Muscle of leg (tissue), 11 donors: ENCODE measurements around the gene E2F4. TPM values are rescaled to one million over a fixed set of nuclear protein-coding genes. Genes with fewer than 3 reads are reported as not detected.

Experiments used
- DNase-seq: peaks from one replicate; pipeline ENCODE4 v3.0.0; 2013
- H3K27ac ChIP-seq: one replicate; pipeline ENCODE4 v1.5.1; 2013; ENCODE audit warnings: mild to moderate bottlenecking, low read length, control low read depth
- H3K27me3 ChIP-seq: one replicate; pipeline ENCODE4 v1.6.1; 2013; ENCODE audit warnings: low read length; ENCODE audit not compliant: control insufficient read depth, insufficient read depth
- H3K36me3 ChIP-seq: one replicate; pipeline ENCODE4 v1.6.1; 2013; ENCODE audit warnings: low read length; ENCODE audit not compliant: control insufficient read depth, insufficient read depth
- H3K4me1 ChIP-seq: one replicate; pipeline ENCODE4 v1.6.1; 2013; ENCODE audit warnings: low read length; ENCODE audit not compliant: control insufficient read depth, insufficient read depth
- H3K4me3 ChIP-seq: one replicate; pipeline ENCODE4 v1.5.1; 2013; ENCODE audit warnings: low read length, control low read depth
- H3K9me3 ChIP-seq: replicated peaks from 2 replicates; pipeline ENCODE4 v1.6.1; 2013; ENCODE audit warnings: low read depth, low read length; ENCODE audit not compliant: control insufficient read depth
- whole genome bisulfite sequencing: methylation state at CpG from one replicate; pipeline ENCODE4 v1.1.5; 2013; ENCODE audit warnings: missing lambda C conversion rate; ENCODE audit not compliant: insufficient coverage; 5-methylcytosine and 5-hydroxymethylcytosine counted together
- polyA plus RNA-seq, 8 donors: library from polyadenylated mRNA; unstranded; fragments of 120-200 nt; gene quantifications; one replicate each; pipeline versions ENCODE4 v1.2.1 to v1.2.3, GENCODE V29; 2013; ENCODE audit warnings: inconsistent platforms in 1 of 8, low replicate concordance in 1 of 8; ENCODE audit not compliant: insufficient read length in 8 of 8, insufficient read depth in 1 of 8
- total RNA-seq: library from RNA; stranded (reverse); fragments of 120-200 nt; gene quantifications from one replicate; pipeline ENCODE4 v1.2.4, GENCODE V29; 2013

The E2F4 gene
- total and polyA plus RNA-seq, 9 donors: 28.1 to 51.1 (median 45.6) TPM

DNA sequence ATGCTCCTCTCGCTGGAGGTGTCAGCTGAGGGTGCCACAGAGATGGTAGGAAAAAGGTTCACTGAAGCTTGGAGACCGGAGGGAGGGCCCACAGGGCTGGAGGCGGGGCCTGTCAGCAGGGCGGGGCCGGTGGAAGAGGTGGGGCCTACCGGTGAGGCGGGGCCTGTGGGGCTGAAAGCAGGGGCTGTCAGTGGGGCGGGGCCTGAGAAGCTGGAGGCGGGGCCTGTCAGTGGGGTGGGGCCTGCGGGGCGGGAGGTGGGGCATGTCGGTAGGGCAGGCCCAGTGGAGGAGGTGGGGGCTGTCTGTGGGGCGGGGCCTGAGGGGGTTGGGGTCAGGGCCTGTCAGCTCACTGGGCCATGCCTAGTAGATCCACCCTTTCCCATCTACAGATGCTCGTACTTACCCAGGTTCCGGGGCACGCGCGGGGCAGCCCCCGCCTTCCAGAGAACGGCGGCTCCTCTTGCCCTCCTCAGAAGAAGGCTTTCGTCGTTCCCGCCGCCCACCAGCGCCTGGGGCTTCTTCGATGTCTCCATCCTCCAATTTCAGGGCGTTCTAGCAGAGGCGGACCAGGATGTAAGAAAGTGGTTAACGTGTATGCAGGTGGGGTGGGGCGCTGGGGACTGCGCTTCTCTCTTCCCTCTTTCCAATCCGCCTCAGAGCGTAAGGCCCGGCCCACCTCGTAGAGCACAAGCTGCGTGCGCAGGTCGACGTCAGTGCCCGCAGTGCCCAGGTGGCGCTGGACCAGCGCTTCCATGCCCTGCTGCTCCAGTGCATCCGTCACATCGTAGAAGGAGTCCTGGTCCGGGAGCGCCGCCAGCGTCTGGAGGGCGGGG is 44.8 kb downstream of the E2F4 start:
- Histone ChIP-seq H3K36me3 (peaks cover 55% of the 10 kb centered on the region), H3K4me1 (peaks cover 7% of the 10 kb centered on the region), H3K4me3 (no peak overlapping the region), H3K27me3 (no peaks in the 10 kb centered on the region), H3K27ac (no peak overlapping the region), H3K9me3 (no peaks in the 10 kb centered on the region)
- no peak for DNase-seq
- WGBS: 71% methylated on average over 32 of the region's 50 CpGs

DNA sequence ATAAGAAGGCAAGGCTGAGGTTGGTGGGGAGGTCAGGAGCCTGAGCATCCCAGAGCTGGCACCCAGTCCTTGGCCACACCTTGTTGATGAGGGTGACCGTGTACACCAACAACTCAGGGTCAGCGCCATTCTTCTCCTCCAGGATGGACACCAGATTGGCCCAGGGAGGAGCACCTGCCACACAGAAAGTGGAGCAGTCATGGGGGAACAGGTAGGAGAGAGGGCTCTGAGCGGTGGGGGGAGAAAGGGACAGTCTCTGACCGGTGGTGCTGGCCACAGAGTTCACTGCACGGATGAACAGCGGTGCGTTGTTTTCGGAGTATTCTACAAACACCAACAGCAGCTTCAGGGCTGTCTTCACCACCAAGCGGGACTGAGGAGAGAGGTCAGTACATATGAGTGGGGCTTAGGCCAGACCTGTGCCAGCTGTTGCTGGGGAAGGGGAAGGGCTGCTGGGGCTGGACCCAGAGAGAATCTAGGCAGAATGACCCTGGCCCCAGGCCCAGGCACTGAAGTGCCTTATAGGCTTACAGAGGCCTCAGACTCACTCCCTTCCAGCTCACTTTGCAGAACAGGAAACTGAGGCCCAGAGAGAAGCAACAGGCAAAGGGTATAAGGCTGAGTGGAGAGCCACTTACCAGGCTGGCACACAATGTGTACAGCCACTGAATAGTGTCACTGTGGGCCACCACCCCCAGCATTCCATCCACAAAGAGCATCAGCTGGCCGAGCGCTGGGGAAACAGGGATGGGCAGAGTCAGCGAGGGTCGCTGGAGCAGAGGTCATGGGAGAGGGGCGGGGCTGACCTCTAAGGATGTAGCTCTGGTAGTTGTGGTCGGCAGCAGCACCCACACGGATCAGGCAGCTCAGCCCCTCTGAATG is 45.7 kb downstream of the E2F4 start:
- no peaks in the 10 kb centered on the region for H3K27me3 ChIP-seq
- 63% methylated on average over 8 of the region's 16 CpGs for WGBS
- peaks cover 53% of the 10 kb centered on the region for H3K36me3 ChIP-seq
- no peak overlapping the region for H3K27ac ChIP-seq
- no peak for DNase-seq
- H3K4me3 ChIP-seq: no peak overlapping the region
- H3K9me3 ChIP-seq: no peaks in the 10 kb centered on the region
- peaks cover 12% of the 10 kb centered on the region for H3K4me1 ChIP-seq

DNA sequence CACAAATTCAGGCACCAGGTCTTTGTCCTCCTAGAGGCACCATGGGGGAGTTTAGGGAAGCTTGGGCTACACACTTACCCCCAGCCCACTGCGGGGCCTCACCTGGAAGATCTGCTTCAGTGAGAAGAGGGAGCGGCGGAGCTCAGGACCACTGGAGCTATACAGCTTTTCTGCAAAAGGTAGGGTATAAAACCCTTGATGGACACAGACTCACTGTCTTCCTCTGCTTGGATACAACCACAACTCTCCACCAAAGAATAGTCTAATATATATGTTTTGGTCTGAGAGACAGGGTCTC is 46.3 kb downstream of the E2F4 start:
- Histone ChIP-seq H3K27ac (no peak overlapping the region), H3K4me1 (peaks cover 12% of the 10 kb centered on the region), H3K36me3 (peaks cover 51% of the 10 kb centered on the region), H3K27me3 (no peaks in the 10 kb centered on the region), H3K4me3 (no peak overlapping the region), H3K9me3 (no peaks in the 10 kb centered on the region)
- DNase-seq: no peak
- WGBS: no CpG with 5 or more reads among the region's 3 CpGs

DNA sequence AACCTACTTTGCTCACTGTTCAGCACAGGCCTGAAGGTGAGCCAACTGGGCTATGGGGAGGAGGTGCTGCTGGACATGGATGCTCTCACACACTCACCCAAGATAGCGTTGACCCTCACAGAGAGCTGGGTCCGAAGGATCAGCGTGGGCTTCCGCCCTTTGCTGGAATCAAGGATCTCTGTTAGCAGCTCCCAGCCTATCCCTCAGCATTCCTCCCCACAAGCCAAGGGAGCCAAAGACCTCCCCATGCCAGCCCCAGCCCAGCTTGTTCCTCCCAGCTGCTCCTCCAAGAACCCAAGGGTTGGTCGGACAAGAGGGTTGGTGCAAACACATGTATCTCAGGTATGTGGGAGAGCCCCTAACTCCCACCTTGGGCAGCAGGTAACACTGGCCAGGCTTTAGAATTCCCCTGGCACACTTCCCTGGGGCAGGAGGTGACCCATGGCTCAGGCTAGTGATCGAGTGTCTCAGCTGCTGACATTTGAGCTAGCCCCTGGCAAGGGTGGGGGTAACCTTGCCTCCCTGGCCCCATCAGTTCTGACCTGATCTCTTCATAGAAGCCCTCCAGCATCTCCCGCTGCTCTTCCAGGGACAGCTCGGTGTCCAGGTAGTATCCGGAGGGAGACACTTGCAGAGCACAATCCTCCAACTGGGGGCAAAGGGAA is 47.0 kb downstream of the E2F4 start:
- Histone ChIP-seq H3K9me3 (no peaks in the 10 kb centered on the region), H3K4me3 (no peak overlapping the region), H3K27ac (no peak overlapping the region), H3K36me3 (peaks cover 45% of the 10 kb centered on the region), H3K27me3 (no peaks in the 10 kb centered on the region), H3K4me1 (peaks cover 19% of the 10 kb centered on the region)
- no peak for DNase-seq
- WGBS: 76% methylated on average over 2 of the region's 9 CpGs

DNA sequence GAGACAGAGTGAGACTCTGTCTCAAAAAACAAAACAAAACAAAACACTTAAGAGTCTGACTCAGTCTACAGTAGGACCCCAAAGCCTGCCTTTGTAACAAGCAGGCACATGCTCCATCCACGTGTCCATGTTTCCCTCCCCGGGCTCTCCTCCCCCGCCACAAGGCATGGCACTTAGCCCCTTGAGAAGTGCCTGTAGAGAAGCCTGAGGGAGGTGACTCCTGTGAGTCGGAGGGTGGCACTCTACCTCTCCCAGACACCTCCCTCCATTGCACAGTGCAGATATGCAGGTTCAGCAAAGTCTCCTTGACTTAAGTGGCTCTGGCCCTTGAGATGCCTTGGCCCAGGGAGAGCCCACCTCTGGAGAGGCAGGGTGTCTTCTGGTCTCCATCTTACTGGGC is 48.6 kb downstream of the E2F4 start:
- no peak for DNase-seq
- H3K27ac ChIP-seq: no peak overlapping the region

DNA sequence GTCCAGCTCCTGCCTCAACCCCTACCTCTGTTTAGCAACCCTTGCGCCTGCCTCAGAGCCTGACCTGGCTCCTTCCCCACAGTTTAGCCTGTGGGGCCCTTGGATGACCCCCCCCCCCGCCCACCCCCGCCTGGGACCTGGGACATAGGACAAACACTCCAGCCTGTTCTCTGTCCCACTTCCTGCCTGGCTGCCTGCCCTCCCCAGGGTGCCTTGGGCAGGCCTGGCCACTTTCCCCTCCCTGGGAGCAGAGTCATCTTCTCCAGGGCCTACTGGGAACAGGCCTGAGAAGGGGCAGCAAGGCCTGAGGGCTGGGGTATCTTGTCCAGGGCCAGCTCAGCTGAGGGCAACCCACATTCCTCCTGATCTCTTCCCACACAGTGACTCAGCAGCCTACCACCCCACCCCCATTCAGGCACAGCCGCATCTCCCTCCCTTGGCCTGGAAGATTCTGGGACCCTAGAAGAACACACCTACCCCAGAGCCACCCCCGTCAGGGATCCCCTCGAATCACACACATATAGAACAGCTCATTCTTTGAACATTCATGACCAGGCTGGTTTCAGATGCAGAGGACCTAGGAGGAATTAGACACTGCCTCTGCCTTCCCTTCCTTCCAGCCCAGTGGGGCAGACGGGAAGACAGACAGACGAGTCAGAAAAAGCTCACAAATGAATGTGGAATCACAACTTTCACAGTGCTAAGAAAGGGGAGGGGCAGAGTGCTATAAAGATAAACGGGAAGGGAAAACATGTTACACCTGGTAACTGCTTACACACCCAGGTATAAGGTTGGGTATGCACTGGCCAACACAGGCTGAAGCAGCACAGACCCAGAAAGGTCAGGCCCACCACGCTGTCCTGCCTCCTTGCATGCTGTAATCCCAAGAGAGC is 49.3 kb downstream of the E2F4 start:
- DNase-seq: no peak
- Histone ChIP-seq H3K27ac (no peak overlapping the region), H3K9me3 (no peaks in the 10 kb centered on the region), H3K4me3 (no peak overlapping the region), H3K4me1 (peaks cover 40% of the 10 kb centered on the region), H3K27me3 (no peaks in the 10 kb centered on the region), H3K36me3 (peaks cover 24% of the 10 kb centered on the region)
- 65% methylated on average over 4 of the region's 10 CpGs for WGBS

More for the DNA sequence above, 48.6 kb downstream of the E2F4 start:
- Histone ChIP-seq H3K27me3 (no peaks in the 10 kb centered on the region), H3K9me3 (no peaks in the 10 kb centered on the region), H3K36me3 (peaks cover 32% of the 10 kb centered on the region), H3K4me3 (no peak overlapping the region), H3K4me1 (peaks cover 35% of the 10 kb centered on the region)
- no CpG with 5 or more reads among the region's 4 CpGs for WGBS

DNA sequence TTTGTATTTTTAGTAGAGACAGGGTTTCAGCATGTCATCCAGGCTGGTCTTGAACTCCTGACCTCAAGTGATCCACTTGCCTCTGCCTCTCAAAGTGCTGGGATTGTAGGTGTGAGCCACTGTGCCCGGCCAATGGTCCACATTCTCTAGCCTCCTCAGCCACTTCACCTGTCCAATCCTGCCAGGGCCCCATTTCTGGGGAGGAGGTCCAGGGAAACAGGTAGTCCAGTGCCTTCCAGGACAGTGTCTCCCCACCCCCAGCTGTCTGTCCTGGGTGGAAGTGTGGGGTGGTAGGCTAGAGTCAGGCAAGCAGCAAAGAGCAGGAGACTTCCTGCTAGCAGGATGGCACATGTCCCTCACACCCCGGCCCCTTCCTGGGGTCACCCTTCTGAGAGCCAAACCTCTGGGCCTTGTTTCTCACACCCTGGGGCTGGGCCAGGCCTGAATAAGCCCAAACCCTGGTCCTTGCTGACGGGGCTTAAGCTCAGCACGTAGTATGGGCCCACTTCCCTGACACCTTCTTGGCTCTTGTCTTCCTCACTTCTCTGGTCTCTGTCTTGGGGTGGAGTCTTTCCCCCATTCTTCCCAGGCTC is 50.3 kb downstream of the E2F4 start:
- no peak overlapping the region for H3K27ac ChIP-seq
- 72% methylated on average over 3 of the region's 4 CpGs for WGBS
- H3K4me3 ChIP-seq: no peak overlapping the region

DNA sequence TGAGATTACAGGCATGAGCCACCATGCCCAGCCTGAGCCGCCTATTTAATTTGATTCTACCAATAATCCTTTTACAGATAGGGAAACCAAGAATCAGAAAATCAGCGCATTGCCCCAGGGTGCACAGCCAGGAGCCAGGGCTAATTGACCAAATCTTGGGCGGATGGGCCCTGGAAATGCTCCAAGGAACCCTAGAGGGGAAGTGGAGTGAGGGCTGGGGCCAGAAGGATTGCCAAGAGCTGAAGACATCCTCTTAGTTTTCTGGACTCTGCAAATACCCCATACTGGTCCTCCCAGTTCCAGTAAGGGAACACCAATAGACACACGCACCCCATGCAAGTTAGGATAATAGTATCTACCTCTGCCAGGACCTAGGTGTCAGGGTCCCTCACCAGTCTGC is 51.5 kb downstream of the E2F4 start:
- no peaks in the 10 kb centered on the region for H3K9me3 ChIP-seq
- no peak for DNase-seq
- H3K4me3 ChIP-seq: no peak overlapping the region
- peaks cover 56% of the 10 kb centered on the region for H3K4me1 ChIP-seq
- peaks cover 6% of the 10 kb centered on the region for H3K36me3 ChIP-seq
- 100% methylated on average over 1 of the region's 4 CpGs for WGBS
- H3K27ac ChIP-seq: peak overlapping the region; percentile 94
- peaks cover 6% of the 10 kb centered on the region for H3K27me3 ChIP-seq

More for the DNA sequence above, 50.3 kb downstream of the E2F4 start:
- H3K9me3 ChIP-seq: no peaks in the 10 kb centered on the region
- H3K36me3 ChIP-seq: peaks cover 16% of the 10 kb centered on the region
- peaks cover 46% of the 10 kb centered on the region for H3K4me1 ChIP-seq
- no peak for DNase-seq
- no peaks in the 10 kb centered on the region for H3K27me3 ChIP-seq

DNA sequence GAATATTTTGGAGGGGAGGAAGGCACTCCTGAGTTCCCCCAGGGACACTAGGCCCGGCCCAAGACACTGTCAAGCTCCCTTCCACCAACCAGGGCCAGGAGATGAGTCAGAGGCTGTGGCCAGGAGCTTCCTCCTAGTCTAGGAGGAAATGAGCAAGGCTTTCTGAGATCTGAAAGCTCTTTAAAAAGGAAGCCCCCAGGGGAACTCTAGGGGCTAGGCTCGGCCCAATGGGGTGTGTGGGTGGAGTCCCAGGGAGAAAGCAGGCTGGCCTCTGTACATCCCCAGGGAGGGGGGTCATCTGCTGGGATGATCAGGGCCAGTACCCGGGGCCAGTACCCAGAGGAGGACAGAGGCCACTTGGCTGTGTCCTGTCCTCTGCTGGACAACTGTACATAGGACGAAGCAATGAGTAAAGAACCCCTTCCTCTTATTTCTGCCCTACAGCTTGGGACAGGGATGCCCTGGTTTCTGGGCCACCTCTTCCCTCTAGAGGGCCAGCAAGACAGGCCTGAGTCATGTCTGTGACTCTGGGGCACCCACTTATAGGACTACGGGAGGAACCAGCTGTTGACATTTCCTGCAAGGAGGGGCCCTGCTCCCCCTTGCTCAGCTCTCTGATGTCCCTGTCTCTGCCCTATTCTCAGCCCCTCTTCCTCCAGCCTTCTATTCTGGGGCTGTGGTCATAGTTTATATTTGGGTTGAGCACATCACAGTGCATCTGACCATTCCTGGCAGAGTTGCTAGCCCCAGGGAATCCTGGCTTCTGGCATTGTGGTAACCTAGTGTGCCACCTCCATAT is 52.6 kb downstream of the E2F4 start:
- DNase-seq: peak; percentile 85
- Histone ChIP-seq H3K9me3 (no peaks in the 10 kb centered on the region), H3K27me3 (peaks cover 15% of the 10 kb centered on the region), H3K4me1 (peaks cover 67% of the 10 kb centered on the region), H3K27ac (peak overlapping the region; percentile 94), H3K4me3 (no peak overlapping the region), H3K36me3 (peaks cover 1% of the 10 kb centered on the region)
- WGBS: 45% methylated on average over 3 of the region's 5 CpGs
